Measurements from ENCODE around the gene CIT.

CIT gene

GRCh38 chr12:119829439-119829838, 47.7 kb downstream of the CIT start:
- no peak overlapping the region for H3K4me3 ChIP-seq (replicated peaks in 1 of 2; ENCODE audit: low read depth in 2 of 2, low read length in 2 of 2)
- no peak for DNase-seq (ENCODE audit: low read depth in 2 of 2)
- TF ChIP-seq, protein P1, sequence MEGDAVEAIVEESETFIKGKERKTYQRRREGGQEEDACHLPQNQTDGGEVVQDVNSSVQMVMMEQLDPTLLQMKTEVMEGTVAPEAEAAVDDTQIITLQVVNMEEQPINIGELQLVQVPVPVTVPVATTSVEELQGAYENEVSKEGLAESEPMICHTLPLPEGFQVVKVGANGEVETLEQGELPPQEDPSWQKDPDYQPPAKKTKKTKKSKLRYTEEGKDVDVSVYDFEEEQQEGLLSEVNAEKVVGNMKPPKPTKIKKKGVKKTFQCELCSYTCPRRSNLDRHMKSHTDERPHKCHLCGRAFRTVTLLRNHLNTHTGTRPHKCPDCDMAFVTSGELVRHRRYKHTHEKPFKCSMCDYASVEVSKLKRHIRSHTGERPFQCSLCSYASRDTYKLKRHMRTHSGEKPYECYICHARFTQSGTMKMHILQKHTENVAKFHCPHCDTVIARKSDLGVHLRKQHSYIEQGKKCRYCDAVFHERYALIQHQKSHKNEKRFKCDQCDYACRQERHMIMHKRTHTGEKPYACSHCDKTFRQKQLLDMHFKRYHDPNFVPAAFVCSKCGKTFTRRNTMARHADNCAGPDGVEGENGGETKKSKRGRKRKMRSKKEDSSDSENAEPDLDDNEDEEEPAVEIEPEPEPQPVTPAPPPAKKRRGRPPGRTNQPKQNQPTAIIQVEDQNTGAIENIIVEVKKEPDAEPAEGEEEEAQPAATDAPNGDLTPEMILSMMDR (IDR thresholded peaks at IDR 0.05; ENCODE audit: low read depth, low read length), result no peak

DNA sequence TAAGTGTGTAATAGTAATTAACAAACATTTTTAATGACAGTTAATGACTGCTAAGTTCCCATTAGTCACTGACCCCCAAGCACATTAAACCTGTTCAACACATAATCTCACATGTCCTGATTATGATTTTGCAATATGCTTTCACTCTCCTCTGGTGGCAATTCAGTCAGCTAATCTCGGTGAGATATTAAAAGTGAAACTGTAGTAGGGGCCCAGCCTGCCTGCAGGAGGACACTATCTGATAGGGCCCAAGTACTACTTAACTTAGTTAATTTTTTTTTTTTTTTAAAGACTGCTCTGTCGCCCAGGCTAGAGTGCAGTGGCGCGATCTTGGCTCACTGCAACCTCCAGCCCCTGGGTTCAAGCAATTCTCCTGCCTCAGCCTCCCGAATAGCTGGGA, 48.8 kb downstream of the CIT start:
- H3K4me3 ChIP-seq (replicated peaks in 1 of 2; ENCODE audit: low read depth in 2 of 2, low read length in 2 of 2), result no peak overlapping the region
- no peak for DNase-seq (ENCODE audit: low read depth in 2 of 2)
- TF ChIP-seq, protein P1 (IDR thresholded peaks at IDR 0.05; ENCODE audit: low read depth, low read length), result no peak

DNA sequence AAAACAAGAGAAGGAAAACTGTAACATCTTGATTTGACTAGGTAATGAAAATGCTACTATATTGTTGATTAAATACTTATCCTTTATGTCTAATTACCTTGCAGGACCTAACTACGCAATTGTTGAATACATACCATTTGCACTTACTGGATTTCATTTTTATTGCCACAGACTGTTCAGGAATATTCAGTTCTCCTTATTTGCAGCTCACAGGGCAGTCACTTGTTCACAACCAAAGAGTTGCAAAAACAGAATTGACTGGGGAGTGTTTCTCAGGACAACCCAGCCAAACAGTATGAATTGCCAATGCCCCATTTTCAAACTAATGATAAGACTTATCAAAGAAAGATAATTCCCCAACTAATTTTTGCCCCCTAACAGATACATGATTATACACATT, 49.4 kb downstream of the CIT start:
- no peak for DNase-seq (ENCODE audit: low read depth in 2 of 2)
- no peak overlapping the region for H3K4me3 ChIP-seq (replicated peaks in 1 of 2; ENCODE audit: low read depth in 2 of 2, low read length in 2 of 2)
- TF ChIP-seq, protein P1 (IDR thresholded peaks at IDR 0.05; ENCODE audit: low read depth, low read length), result no peak

- TF ChIP-seq, protein P1 (IDR thresholded peaks at IDR 0.05; ENCODE audit: low read depth, low read length), result no peak
- DNase-seq (ENCODE audit: low read depth in 2 of 2), result no peak
- H3K4me3 ChIP-seq (replicated peaks in 1 of 2; ENCODE audit: low read depth in 2 of 2, low read length in 2 of 2), result no peak overlapping the region
Measured at GRCh38 chr12:119826661-119827445, 50.3 kb downstream of the CIT start.

DNA sequence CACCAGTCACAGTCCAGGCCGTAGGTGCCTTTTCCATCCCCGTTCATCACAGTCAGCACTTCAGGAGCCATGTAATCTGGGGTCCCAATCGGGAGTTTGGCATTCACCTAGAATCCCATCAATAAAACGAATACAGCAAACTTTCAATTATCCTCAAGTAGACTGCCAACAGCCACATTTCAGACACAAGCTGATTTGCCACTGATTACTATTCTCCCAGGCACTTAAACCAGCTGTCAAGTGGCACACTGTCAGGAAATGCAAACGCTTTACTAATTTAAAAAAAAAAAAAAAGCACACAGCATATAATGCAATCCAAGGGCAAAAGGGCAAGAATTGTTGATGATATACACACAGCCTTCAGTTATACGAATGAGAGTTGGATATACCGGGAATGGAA, 51.9 kb downstream of the CIT start:
- DNase-seq (ENCODE audit: low read depth in 2 of 2), result no peak
- TF ChIP-seq, protein P1 (IDR thresholded peaks at IDR 0.05; ENCODE audit: low read depth, low read length), result no peak
- H3K4me3 ChIP-seq (replicated peaks in 1 of 2; ENCODE audit: low read depth in 2 of 2, low read length in 2 of 2), result no peak overlapping the region

DNA sequence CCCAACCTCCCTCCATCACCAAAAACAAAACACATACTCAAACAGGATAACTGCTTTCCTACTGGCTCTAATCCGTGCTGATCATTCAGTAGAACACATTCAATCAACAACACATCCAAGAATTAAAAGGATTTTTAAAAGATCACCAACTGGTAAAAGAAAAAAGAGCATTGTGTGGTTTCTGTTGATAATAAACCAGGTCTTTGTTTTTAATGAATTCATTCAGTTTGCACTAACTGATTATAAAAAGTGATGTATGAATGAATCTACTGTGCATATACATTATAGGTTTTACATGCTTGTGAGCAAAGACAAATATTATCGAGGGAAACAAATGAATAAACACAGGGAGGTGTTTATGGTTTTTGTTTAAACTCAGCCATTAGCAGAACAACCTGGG, 55.1 kb downstream of the CIT start:
- DNase-seq (ENCODE audit: low read depth in 2 of 2), result no peak
- no peak overlapping the region for H3K4me3 ChIP-seq (replicated peaks in 1 of 2; ENCODE audit: low read depth in 2 of 2, low read length in 2 of 2)
- TF ChIP-seq, protein P1 (IDR thresholded peaks at IDR 0.05; ENCODE audit: low read depth, low read length), result no peak

GRCh38 chr12:119819322-119819721, 57.8 kb downstream of the CIT start:
- no peak overlapping the region for H3K4me3 ChIP-seq (replicated peaks in 1 of 2; ENCODE audit: low read depth in 2 of 2, low read length in 2 of 2)
- no peak for DNase-seq (ENCODE audit: low read depth in 2 of 2)
- TF ChIP-seq, protein P1 (IDR thresholded peaks at IDR 0.05; ENCODE audit: low read depth, low read length), result no peak

Measured in cardiac fibroblast (primary cell).